IMR-90 (cell line): ENCODE results near the gene TNFRSF25. TPM values are rescaled to one million over a fixed set of nuclear protein-coding genes. Genes with fewer than 3 reads are reported as not detected.
"Not testable (repeated sequence)": the region's sequence is repeated elsewhere in the genome, so short reads cannot be mapped to it uniquely, and the experiment has no call there.

Source experiments
- ATAC-seq: fragments of 200-7000 bp; cut with Tn5 transposase; 2 replicates; pipeline ENCODE4 v1.9.1; 2020; ENCODE audit warnings: low read depth, mild to moderate bottlenecking, moderate library complexity
- BruUV-seq: library from RNA; stranded (reverse); fragments of 400-500 nt; replicated peaks from 2 replicates; lab custom pipeline; 2021; lab: Mats Ljungman, UMichigan
- CTCF ChIA-PET: fragments of 300-600 bp; formaldehyde crosslinking; extraction: SDS; loops from one replicate; lab custom pipeline; 2021; ENCODE audit warnings: antibody characterized with exemption; lab: Yijun Ruan, JAX
- POLR2A ChIA-PET: fragments of 300-600 bp; sonication (Branson Sonifier 250); formaldehyde crosslinking; loops from one replicate; lab custom pipeline; 2022; ENCODE audit warnings: antibody characterized with exemption; ENCODE audit not compliant: unreplicated experiment; lab: Charles Lee
- DNase-seq: peaks from one replicate; pipeline ENCODE4 v3.0.0; 2013
- H2AFZ ChIP-seq: replicated peaks from 2 replicates; pipeline ENCODE3; 2013; ENCODE audit warnings: low read length, mild to moderate bottlenecking; ENCODE audit not compliant: poor library complexity
- H2AK5ac ChIP-seq: 2 replicates; pipeline ENCODE4 v1.6.1; 2013; ENCODE audit warnings: low read depth, low read length, inconsistent platforms
- H2AK9ac ChIP-seq: replicated peaks from 2 replicates; pipeline ENCODE3; 2013; ENCODE audit warnings: mild to moderate bottlenecking, low read depth, low read length, moderate library complexity; ENCODE audit not compliant: poor library complexity
- H2BK120ac ChIP-seq: 2 replicates; pipeline ENCODE4 v1.6.1; 2013; ENCODE audit warnings: low read depth, low read length, inconsistent platforms
- H2BK15ac ChIP-seq: 3 replicates; pipeline ENCODE4 v1.6.1; 2013; ENCODE audit warnings: low read depth, low read length, inconsistent platforms
- H2BK20ac ChIP-seq: 2 replicates; pipeline ENCODE4 v1.6.1; 2013; ENCODE audit warnings: low read depth, mild to moderate bottlenecking, inconsistent platforms, low read length, moderate library complexity
- H2BK5ac ChIP-seq: 2 replicates; pipeline ENCODE4 v1.6.1; 2013; ENCODE audit warnings: mild to moderate bottlenecking, low read depth, low read length, inconsistent platforms; ENCODE audit not compliant: poor library complexity, severe bottlenecking
- H3K14ac ChIP-seq: replicated peaks from 2 replicates; pipeline ENCODE4 v1.6.1; 2013; ENCODE audit warnings: low read depth, low read length, inconsistent platforms
- H3K18ac ChIP-seq: 2 replicates; pipeline ENCODE4 v1.6.1; 2013; ENCODE audit warnings: low read depth, low read length, control low read depth
- H3K23ac ChIP-seq: 2 replicates; pipeline ENCODE4 v1.6.1; 2013; ENCODE audit warnings: low read depth, low read length, inconsistent platforms
- H3K27ac ChIP-seq: 2 replicates; pipeline ENCODE4 v1.5.1; 2013; ENCODE audit warnings: mild to moderate bottlenecking, control low read depth, low read length; ENCODE audit not compliant: insufficient read depth
- H3K27me3 ChIP-seq: 2 replicates; pipeline ENCODE4 v1.6.1; 2013; ENCODE audit warnings: low read length; ENCODE audit not compliant: control insufficient read depth, insufficient read depth
- H3K36me3 ChIP-seq: 2 replicates; pipeline ENCODE4 v1.6.1; 2013; ENCODE audit warnings: low read length, mixed read lengths; ENCODE audit not compliant: control insufficient read depth, insufficient read depth
- H3K4ac ChIP-seq: 2 replicates; pipeline ENCODE4 v1.6.1; 2013; ENCODE audit warnings: low read depth, low read length, inconsistent platforms
- H3K4me1 ChIP-seq: 2 replicates; pipeline ENCODE4 v1.6.1; 2013; ENCODE audit warnings: low read length, mixed read lengths; ENCODE audit not compliant: control insufficient read depth, insufficient read depth
- H3K4me2 ChIP-seq: 2 replicates; pipeline ENCODE4 v1.6.1; 2013; ENCODE audit warnings: low read depth, mild to moderate bottlenecking, control low read depth, low read length, moderate library complexity
- H3K4me3 ChIP-seq: 2 replicates; pipeline ENCODE4 v1.5.1; 2013; ENCODE audit warnings: low read depth, mild to moderate bottlenecking, control low read depth, low read length, moderate library complexity; ENCODE audit not compliant: insufficient read depth
- H3K56ac ChIP-seq: 2 replicates; pipeline ENCODE4 v1.6.1; 2013; ENCODE audit warnings: low read length, inconsistent platforms; ENCODE audit not compliant: insufficient read depth; ENCODE audit errors: extremely low read depth
- H3K79me1 ChIP-seq, 2 experiments: 2 replicates each; pipeline ENCODE4 v1.6.1; 2013; ENCODE audit warnings: low read length in 2 of 2, inconsistent platforms in 1 of 2, low read depth in 1 of 2
- H3K9ac ChIP-seq: 2 replicates; pipeline ENCODE4 v1.6.1; 2013; ENCODE audit warnings: low read depth, low read length, control low read depth
- H3K9me1 ChIP-seq: 2 replicates; pipeline ENCODE4 v1.6.1; 2013; ENCODE audit warnings: low read length, inconsistent platforms; ENCODE audit not compliant: insufficient read depth
- H3K9me3 ChIP-seq: 2 replicates; pipeline ENCODE4 v1.6.1; 2013; ENCODE audit warnings: low read length; ENCODE audit not compliant: control insufficient read depth, insufficient read depth
- H4K20me1 ChIP-seq: 2 replicates; pipeline ENCODE4 v1.6.1; 2013; ENCODE audit warnings: low read length, inconsistent platforms; ENCODE audit not compliant: insufficient read depth
- H4K5ac ChIP-seq: 2 replicates; pipeline ENCODE4 v1.6.1; 2013; ENCODE audit warnings: mild to moderate bottlenecking, low read depth, low read length, control low read depth
- H4K8ac ChIP-seq, 2 experiments: 2 replicates each; pipeline ENCODE4 v1.6.1; 2013; ENCODE audit warnings: low read depth in 2 of 2, low read length in 2 of 2, control low read depth in 1 of 2, inconsistent platforms in 1 of 2
- H4K91ac ChIP-seq: 2 replicates; pipeline ENCODE4 v1.6.1; 2013; ENCODE audit warnings: low read depth, low read length, inconsistent platforms; ENCODE audit not compliant: insufficient read depth
- WGBS, 2 experiments: methylation state at CpG; one replicate each; pipeline versions ENCODE4 v1.1.5 to v1.1.7; 2013; ENCODE audit warnings: missing lambda C conversion rate in 2 of 2; ENCODE audit not compliant: insufficient read length in 1 of 2; ENCODE audit errors: extremely low coverage in 2 of 2; 5-methylcytosine and 5-hydroxymethylcytosine counted together
- dilution Hi-C: fragments of 300-500 bp; cut with HindIII; formaldehyde crosslinking; loops from one replicate; pipeline ENCODE4 v1.14.3; 2018; ENCODE audit warnings: low sequenced_read_pairs; ENCODE audit not compliant: unreplicated experiment
- in situ Hi-C: fragments of 300-500 bp; cut with MboI; formaldehyde crosslinking; loops from 3 replicates; pipeline ENCODE4 v1.14.3; 2019; ENCODE audit warnings: low sequenced_read_pairs, inconsistent platforms, mixed read lengths
- intact Hi-C: fragments of 100-400 bp; cut with micrococcal nuclease; formaldehyde crosslinking; loops from 2 replicates; pipeline ENCODE4 v1.10.0; 2022
- polyA plus RNA-seq, 3 experiments: library from polyadenylated mRNA; depleted of rRNA; stranded (reverse); fragments of >200 nt; gene quantifications; 2 replicates each; pipeline ENCODE4 v1.2.3, GENCODE V29; 2012; ENCODE audit warnings: low replicate concordance in 1 of 3
- total RNA-seq: library from RNA; depleted of rRNA; stranded (reverse); fragments of >200 nt; gene quantifications from 2 replicates; pipeline ENCODE4 v1.2.3, GENCODE V29; 2012

The TNFRSF25 gene
- total and polyA plus RNA-seq, 2 of the 4 experiments (the other 2 are of a cell fraction), result 1.3 to 11.2 TPM

GRCh38 chr1:6428453-6428852 lies 37.5 kb downstream of the TNFRSF25 start:
- WGBS, 2 experiments, result 51% methylated on average over 3 of the region's 6 CpGs; no CpG with 5 or more reads in 1 of the 2 experiments
- H3K4me3 ChIP-seq, H2AK9ac ChIP-seq, H3K23ac ChIP-seq, intact Hi-C loops, H3K4ac ChIP-seq, BruUV-seq, H3K14ac ChIP-seq, CTCF ChIA-PET, H3K27ac ChIP-seq, H2AK5ac ChIP-seq, H3K9me1 ChIP-seq, in situ Hi-C loops, dilution Hi-C loops, H2AFZ ChIP-seq, H3K56ac ChIP-seq, H2BK15ac ChIP-seq, H4K91ac ChIP-seq, H3K18ac ChIP-seq, H3K9ac ChIP-seq, H4K5ac ChIP-seq, H2BK5ac ChIP-seq, H3K4me1 ChIP-seq, DNase-seq, H3K79me1 ChIP-seq, H3K36me3 ChIP-seq, POLR2A ChIA-PET, H2BK20ac ChIP-seq, H3K9me3 ChIP-seq, ATAC-seq, H2BK120ac ChIP-seq, H3K4me2 ChIP-seq, H4K8ac ChIP-seq, H4K20me1 ChIP-seq: not testable (repeated sequence)
- peaks cover 75% of the 10 kb centered on the region for H3K27me3 ChIP-seq
